NCI-H2196 (cell line): ENCODE data around the gene MIGA2.

Experiments
- DNase-seq: peaks from one replicate; lab custom pipeline; 2025; ENCODE audit not compliant: unreplicated experiment; lab: John Stamatoyannopoulos, UW

Gene MIGA2

GRCh38 chr9:129113645-129114304 lies 77.3 kb downstream of the MIGA2 start:
- no peak for DNase-seq

- DNase-seq: no peak
Observed at GRCh38 chr9:129118799-129119198, 82.4 kb downstream of the MIGA2 start.

- no peak for DNase-seq
Observed at GRCh38 chr9:129121483-129121882, 85.1 kb downstream of the MIGA2 start.
